Measurements from ENCODE around the gene PRKRIP1. TPM values are rescaled to one million over a fixed set of nuclear protein-coding genes. Genes with fewer than 3 reads are reported as not detected.

The PRKRIP1 gene
- total RNA-seq, 1 donor from 2014 or later = 30.1 TPM

- no peak for TF ChIP-seq CTCF (IDR thresholded peaks at IDR 0.05)
- DNase-seq (ENCODE audit: extremely low spot score, unreplicated experiment) = no peak
- Mint-ChIP-seq H3K4me3 (ENCODE audit: unreplicated experiment) (peak overlapping the region; percentile 96), H3K27ac (ENCODE audit: unreplicated experiment) (peak overlapping the region; percentile 79), H3K36me3 (ENCODE audit: unreplicated experiment) (peaks cover 4% of the 10 kb centered on the region), H3K9me3 (ENCODE audit: unreplicated experiment) (no peaks in the 10 kb centered on the region), H3K4me1 (ENCODE audit: unreplicated experiment) (peaks cover 20% of the 10 kb centered on the region), H3K27me3 (ENCODE audit: unreplicated experiment) (no peaks in the 10 kb centered on the region)
Observed at GRCh38 chr7:102463841-102464576, 67.8 kb downstream of the PRKRIP1 start.

GRCh38 chr7:102464577-102465280 lies 68.6 kb downstream of the PRKRIP1 start, which contains the start of the genes ALKBH4 and LRWD1:
Gene ALKBH4, minus strand, starts transcription at chr7:102464863. Its CDS starts 27 bp downstream, at chr7:102464836.
Gene LRWD1, plus strand, starts transcription at chr7:102464984. Its CDS starts 97 bp downstream, at chr7:102465081.
- Mint-ChIP-seq H3K9me3 (ENCODE audit: unreplicated experiment) (no peaks in the 10 kb centered on the region), H3K4me1 (ENCODE audit: unreplicated experiment) (peaks cover 20% of the 10 kb centered on the region), H3K4me3 (ENCODE audit: unreplicated experiment) (peak within 1 kb of the TSS; percentile 96), H3K27me3 (ENCODE audit: unreplicated experiment) (no peaks in the 10 kb centered on the region), H3K36me3 (ENCODE audit: unreplicated experiment) (peaks cover 2% of the 10 kb centered on the region), H3K27ac (ENCODE audit: unreplicated experiment) (peak within 1 kb of the TSS; percentile 79)
- DNase-seq (ENCODE audit: extremely low spot score, unreplicated experiment) = peak; percentile 98
- TF ChIP-seq CTCF (IDR thresholded peaks at IDR 0.05) = peak; percentile 26

GRCh38 chr7:102466097-102466496 lies 69.9 kb downstream of the PRKRIP1 start:
- Mint-ChIP-seq H3K27ac (ENCODE audit: unreplicated experiment) (no peak overlapping the region), H3K4me1 (ENCODE audit: unreplicated experiment) (peaks cover 20% of the 10 kb centered on the region), H3K27me3 (ENCODE audit: unreplicated experiment) (no peaks in the 10 kb centered on the region), H3K36me3 (ENCODE audit: unreplicated experiment) (peaks cover 2% of the 10 kb centered on the region), H3K4me3 (ENCODE audit: unreplicated experiment) (peak overlapping the region; percentile 96), H3K9me3 (ENCODE audit: unreplicated experiment) (no peaks in the 10 kb centered on the region)
- DNase-seq (ENCODE audit: extremely low spot score, unreplicated experiment) = no peak
- TF ChIP-seq CTCF (IDR thresholded peaks at IDR 0.05) = no peak

GRCh38 chr7:102467581-102468477 lies 71.7 kb downstream of the PRKRIP1 start:
- peaks cover 4% of the 10 kb centered on the region for H3K36me3 Mint-ChIP-seq (ENCODE audit: unreplicated experiment)
- H3K27me3 Mint-ChIP-seq (ENCODE audit: unreplicated experiment) = no peaks in the 10 kb centered on the region
- no peak overlapping the region for H3K27ac Mint-ChIP-seq (ENCODE audit: unreplicated experiment)
- no peaks in the 10 kb centered on the region for H3K9me3 Mint-ChIP-seq (ENCODE audit: unreplicated experiment)
- TF ChIP-seq CTCF (IDR thresholded peaks at IDR 0.05) = no peak
- no peak overlapping the region for H3K4me3 Mint-ChIP-seq (ENCODE audit: unreplicated experiment)
- H3K4me1 Mint-ChIP-seq (ENCODE audit: unreplicated experiment) = peaks cover 16% of the 10 kb centered on the region
- DNase-seq (ENCODE audit: extremely low spot score, unreplicated experiment) = peak; percentile 82

All from osteocyte (in vitro differentiated cells).